ENCODE measurements around the gene LRIT3.

Gene LRIT3, protein sequence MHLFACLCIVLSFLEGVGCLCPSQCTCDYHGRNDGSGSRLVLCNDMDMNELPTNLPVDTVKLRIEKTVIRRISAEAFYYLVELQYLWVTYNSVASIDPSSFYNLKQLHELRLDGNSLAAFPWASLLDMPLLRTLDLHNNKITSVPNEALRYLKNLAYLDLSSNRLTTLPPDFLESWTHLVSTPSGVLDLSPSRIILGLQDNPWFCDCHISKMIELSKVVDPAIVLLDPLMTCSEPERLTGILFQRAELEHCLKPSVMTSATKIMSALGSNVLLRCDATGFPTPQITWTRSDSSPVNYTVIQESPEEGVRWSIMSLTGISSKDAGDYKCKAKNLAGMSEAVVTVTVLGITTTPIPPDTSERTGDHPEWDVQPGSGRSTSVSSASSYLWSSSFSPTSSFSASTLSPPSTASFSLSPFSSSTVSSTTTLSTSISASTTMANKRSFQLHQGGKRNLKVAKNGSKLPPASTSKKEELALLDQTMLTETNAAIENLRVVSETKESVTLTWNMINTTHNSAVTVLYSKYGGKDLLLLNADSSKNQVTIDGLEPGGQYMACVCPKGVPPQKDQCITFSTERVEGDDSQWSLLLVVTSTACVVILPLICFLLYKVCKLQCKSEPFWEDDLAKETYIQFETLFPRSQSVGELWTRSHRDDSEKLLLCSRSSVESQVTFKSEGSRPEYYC
- total RNA-seq: 0.25 to 0.96 (median 0.54) reads per million in 3 experiments

DNA sequence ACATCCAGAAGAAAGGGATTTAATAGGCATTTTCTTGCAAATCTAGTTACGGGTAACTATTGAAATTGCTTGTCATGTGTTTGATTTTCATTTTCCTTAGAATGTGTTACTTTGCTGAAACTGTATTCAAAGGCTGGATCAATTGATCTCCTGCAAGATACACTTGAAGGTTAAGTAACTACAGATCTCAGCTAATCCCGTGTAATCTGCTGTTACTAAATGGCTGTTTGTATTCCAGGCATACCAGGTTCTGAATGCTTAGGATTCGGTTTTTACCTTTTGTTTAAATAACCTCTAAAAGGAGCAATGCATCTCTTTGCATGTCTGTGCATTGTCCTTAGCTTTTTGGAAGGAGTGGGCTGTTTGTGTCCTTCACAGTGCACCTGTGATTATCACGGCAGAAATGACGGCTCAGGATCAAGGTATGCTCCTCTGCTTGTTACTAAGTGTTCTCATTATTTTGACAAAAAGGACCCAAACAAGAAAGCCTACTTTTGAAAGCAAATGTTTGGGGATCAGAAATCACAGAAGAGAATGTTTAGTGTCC is at the start of gene LRIT3:
Gene LRIT3 (plus strand): TSS at position 212 of the 547 bp plus-strand sequence. CDS start 95 bp downstream, at position 307.
- DNase-seq: no peak

DNA sequence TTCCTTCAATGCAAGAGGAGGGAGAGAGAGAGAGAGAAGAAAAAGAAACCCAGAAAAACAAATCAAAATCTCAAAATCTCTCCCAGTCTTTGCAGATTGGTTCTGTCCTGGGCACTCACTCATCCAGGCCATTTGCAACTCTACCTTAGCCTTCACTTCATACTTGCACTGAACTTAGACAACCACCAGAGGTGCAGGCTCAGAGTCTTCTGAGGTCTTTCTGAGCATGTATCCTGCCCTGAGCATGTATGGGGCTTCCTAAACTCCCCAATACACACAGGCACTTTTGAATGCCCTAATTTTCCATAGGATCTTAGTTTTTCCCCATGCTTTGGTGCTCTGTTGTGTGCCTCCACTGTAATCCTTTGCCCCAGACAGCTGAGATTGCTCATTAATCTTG is 49.0 kb upstream of the LRIT3 start:
- DNase-seq: no peak

DNA sequence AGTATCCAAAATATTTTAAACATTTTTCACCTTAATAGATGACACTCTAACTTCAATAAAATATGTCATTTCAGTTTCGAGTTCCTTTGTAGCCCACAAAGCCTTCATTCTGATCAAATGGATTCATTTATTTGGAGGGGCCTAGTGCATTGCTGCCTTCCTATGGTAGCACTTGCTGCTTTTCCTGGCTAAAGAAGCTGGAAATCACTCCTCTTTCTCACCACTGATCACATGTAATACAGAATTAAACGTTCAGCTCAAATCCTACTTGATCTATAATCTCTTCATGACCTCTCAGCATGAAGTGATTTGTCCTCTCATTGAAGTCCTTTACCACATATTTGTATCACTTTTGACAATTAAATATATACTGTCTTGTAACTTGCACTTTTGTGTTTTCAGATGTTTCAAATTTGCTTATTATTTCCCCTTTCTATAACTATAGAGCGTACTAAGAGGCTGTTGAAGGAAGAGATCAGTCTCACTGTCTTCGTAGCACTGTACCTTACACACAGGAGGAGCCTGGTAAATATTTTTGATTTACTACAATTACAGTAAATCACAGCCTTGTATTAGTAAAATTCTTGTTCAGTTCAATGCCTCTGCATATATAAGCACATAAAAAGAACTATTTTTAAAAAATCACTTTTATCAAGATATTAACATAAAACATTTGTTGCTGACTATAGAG is 46.7 kb upstream of the LRIT3 start:
- no peak for DNase-seq

DNA sequence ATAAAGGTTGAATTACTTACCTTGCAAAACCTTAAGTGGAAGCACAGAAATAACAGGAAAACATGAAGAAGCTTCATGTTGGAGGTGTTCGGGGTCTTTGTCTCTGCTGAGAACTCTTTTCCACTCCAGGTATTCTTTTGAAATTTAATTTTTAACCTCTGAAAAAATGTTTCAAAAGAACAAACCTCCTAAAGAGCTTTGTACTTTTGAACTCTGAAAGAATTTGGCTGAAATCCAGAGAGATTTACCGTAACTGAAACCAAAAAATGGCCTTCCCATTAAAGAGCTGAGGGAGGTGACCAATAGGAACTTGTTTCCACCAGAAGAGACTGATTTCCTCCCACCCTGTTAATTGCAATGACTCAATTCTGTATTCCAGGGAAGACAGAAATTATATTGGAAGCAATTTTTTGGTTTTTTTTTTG is 46.0 kb upstream of the LRIT3 start, which contains the start of gene CFI:
Gene CFI (minus strand): TSS at position 105 of the 425 bp plus-strand sequence. CDS start 28 bp downstream, at position 77.
- no peak for DNase-seq

DNA sequence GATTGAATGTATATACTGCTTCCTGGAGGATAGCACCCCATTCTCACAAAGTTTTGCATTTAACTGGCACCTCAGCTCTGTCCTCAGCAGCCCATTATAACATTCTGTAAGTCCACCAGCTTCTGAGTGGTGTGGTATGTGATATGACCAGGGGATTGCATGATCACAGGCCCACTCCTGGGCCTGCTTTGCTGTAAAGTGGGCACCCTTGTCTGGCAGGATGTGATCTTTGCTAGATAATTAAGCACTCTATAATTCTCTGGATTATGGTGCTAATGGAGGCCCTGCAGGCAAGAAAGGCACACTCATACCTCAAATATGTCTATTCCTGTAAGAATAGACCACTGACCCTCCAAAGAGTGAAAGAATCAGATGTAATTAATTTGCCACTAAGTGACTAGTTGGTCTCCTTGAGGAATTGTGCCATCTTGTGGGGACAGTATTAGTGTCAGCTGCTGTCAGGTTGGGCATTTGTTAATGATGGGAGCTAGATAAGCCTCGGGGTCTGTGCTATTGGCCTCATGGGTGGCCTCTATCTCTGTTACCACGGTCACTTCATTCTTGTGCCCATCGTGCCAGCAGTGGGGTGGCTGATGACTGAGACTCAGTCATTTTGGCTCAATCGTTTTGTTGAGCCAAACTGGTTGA is 43.9 kb upstream of the LRIT3 start:
- DNase-seq: peak; percentile 7

DNA sequence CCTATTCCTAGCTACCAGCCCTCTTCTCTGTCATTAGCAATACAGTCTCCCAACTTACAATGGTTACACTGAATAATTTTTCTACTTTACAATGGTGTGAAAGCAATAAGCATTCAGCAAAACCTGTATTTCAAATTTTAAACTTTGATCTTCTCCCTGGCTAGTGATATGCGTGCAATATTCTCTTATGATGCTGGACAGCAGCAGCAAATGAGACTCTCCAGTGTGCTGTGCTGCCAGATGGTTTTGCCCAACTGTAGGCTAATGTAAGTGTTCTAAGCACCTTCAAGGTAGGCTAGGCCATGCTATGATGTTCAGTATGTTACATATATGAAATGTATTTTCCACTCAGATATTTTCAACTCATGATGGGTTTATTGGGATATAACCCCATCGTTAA is 38.3 kb upstream of the LRIT3 start:
- DNase-seq: no peak

DNA sequence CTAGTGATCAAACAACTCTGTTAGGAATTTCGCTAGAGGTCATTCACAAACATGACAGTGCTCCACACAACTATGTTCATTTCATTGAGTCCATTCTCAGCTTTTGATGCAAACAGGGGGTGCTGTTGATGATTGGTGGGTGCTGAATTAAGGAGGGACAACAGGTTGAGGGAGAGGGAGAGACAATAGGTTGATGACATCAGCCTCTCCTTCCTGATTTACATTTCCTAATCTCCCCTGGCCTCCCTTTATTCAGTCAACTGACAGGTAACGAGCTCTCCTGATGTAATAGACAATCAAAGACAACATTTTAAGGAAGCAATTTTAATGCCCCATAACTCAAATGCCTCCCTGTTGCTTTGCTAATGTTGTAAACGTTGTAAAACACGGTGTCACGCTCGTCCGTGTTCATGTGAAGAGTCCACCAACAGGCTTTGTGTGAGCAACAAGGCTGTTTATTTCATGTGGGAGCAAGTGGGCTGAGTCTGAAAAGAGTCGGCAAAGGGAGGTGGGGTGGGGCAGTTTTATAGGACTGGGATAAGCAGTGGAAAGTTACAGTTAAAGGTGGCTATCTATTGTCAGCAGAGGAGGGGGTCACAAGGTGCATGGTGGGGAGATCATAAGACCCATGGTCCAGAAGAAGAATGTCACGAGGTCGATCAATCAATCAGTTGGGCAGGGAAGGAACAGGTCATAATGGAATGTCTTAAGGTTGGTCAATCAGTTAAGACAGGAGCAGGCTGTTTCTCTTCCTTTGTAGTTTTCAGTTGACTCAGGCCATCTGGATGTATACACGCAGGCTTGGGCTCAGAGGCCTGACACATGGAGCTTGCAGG is 37.1 kb upstream of the LRIT3 start:
- no peak for DNase-seq

DNA sequence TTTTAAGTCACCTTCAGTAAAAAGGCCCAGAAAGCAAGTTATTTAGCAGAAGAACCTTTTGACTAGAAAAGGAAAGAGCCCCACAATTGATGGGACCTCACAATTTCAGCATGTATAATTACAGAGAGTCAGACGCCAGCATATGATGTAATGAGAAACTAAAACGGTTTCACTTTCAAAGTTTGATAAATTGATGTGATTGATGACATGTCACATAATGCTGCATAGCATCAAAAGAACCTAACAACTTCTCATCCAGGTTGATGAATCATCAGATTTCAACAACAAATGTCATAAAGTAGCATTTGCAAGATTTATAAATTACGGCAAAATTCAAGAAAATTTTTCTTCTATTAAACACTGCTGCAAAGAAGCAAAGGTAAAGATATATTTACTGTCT is 36.2 kb upstream of the LRIT3 start:
- DNase-seq: no peak

DNA sequence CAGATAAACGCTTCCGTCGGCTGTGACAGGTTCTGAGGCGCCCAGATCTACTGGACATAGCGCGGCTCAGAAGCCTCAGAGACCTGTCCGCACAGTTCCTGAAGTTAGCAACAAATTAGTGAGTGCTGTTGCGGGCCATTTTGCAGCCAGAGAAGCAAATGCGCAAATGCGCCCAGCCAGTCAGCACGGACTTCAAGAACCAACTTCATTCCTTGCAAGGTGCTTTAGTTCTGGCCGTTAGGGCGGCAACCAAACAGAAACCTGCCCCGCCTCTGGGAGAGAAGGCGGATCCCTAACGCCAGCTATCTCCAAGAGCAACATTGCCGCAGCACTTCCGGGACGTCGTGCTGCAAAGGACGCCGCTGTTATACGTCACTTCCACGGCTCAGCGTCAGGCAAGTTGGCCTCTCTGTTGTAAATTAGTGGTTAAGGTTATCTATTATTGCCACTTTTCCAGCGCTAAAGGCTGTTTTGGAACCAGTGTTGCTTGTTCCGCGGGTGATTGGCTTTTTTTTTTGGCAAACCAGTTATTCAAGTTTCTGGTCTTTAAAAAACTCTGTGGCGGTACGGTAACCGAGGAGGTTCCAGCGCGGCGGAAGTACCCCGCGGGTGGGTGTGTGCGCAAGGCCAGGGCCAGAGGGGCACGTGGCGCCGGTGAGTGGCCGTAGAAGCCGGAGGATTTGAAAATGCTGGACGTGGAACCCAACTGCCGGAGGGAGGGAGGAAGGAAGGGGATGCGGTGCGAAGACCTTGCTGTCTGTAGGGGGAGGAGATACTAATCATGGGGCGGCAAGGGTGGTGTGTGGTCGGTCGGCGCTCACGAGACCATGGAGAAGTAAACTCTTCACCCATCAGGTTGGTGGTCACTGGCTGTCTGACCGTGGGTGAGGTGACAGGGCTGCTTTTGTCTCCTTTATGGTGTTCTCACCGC is 32.5 kb upstream of the LRIT3 start, which contains the start of gene GAR1:
Gene GAR1 (plus strand): TSS at position 612 of the 931 bp plus-strand sequence. CDS start 403 bp downstream, outside the sequence.
- DNase-seq: peak; percentile 87

DNA sequence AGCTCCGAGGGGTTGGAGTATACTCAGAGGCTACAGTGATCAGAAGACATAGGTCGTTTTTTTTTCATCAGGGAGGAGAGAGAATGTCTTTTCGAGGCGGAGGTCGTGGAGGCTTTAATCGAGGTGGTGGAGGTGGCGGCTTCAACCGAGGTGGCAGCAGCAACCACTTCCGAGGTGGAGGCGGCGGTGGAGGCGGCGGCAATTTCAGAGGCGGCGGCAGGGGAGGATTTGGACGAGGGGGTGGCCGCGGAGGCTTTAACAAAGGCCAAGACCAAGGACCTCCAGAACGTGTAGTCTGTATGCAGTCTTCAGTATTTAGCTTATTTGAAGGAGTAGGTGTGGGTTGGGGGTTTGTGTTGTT is 31.8 kb upstream of the LRIT3 start:
- peak; percentile 54 for DNase-seq

DNA sequence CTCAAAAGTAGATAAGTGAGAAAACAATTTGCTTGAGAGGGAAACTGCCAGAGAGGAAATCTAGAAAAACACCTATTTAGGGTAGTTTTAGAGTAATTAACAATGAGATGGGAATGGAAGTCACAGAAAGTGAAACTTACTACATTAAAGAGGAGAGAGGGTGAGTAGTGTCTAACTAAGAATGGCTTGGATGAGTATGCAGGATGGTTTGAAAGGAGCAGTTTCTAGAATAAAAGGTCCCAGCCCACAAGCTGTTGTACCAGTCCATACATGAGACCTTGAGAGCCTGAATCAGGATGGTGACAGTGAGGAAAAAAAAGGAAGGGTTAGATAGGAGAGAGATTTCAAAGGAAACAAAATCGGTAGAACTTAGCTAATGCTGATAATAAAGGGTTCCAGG is 31.0 kb upstream of the LRIT3 start:
- DNase-seq: no peak

DNA sequence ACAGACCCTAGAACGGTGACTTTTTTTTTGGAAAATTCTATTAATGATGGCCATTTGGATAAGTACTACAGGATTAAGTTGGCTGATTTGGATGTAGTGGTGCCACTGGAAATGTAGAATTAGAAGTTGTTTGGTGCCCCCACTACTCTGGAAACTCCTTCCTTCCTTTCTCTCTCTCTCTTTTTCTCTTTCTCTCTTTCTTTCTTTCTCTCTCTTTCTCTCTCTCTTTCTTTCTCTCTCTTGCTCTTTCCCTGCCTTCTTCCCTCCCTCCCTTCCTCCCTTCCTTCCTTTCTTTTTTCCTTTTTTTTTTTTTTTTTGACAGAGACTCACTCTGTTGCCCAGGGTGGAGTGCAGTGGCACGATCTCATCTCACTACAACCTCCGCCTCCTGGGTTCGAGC is 29.6 kb upstream of the LRIT3 start:
- DNase-seq: no peak

DNA sequence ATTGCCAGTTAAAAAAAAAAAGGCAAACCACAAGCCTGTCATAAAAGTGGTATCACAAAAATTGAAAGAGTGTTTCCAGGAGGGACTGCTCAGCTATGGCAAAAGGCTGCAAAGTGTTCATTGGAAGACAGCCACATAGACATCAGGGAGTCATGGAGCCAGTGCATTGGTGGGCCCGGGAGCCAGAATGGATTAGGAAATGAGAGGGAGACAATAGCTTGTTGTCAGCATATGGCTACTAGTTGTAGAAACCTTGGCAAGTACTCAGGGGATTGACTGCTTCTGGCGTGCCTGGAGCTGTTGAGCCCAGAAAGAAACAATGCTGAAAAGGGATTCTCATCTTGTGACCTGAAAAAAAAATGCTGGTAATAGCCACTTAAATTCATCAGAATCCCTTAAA is 27.3 kb upstream of the LRIT3 start:
- no peak for DNase-seq

DNA sequence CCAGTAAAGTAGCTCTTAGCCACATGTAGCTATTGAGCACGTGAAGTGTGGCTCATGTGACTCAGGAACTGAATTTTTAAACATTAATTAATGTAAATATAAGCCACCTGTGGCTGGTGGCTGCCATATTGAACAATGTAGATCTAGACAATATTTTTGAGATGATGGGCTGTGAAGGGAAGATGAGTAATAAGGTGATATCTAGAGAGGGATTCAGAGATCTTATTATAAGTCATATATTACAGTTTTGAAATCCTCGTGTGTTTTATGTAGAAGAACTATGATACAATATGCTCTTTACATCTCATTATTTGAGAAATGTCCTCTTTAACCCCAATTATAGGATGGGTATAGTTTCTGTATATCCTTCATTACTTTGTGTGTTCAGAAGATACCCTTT is 26.7 kb upstream of the LRIT3 start:
- no peak for DNase-seq

DNA sequence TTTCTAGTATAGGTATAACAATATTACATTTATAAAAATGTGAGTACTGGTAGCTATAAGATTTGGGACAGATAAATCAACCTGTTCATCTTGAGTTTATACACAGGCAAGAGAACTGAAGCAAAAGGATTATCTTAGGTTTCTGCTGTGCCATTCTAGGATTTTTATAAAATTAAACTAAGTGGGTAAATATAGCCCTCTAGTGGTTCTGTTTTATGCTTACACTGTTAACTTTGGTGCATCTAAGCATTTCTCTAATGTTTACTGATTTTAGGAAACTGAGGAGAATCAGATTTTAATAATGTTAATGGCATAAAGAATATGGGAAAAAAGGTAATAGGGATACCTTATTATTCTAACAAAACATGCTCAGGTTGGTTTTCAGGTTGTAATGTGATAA is 21.2 kb upstream of the LRIT3 start:
- DNase-seq: peak; percentile 18

DNA sequence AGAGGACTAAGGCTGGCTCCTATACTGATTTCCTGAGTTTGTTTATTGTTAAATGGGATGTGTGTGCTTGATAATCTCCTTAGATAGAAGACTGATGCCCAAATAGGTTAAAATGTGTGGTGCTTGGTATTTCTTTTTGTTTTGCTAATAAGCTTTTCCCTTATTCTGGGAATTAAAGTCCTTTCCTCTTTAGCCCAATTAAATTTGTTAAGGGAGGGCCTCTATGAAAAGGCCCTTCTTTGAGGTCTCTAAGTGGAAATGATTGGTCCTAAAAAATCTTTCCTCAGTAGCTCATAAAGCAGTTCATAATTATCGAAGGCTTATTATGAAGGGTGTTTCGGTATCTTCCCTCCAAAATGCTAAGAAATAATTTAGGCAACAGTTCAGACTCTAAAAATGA is 20.2 kb upstream of the LRIT3 start, which contains the start of gene RRH:
Gene RRH (plus strand): TSS at position 301 of the 400 bp plus-strand sequence. CDS start 56 bp downstream, at position 357.
- no peak for DNase-seq

DNA sequence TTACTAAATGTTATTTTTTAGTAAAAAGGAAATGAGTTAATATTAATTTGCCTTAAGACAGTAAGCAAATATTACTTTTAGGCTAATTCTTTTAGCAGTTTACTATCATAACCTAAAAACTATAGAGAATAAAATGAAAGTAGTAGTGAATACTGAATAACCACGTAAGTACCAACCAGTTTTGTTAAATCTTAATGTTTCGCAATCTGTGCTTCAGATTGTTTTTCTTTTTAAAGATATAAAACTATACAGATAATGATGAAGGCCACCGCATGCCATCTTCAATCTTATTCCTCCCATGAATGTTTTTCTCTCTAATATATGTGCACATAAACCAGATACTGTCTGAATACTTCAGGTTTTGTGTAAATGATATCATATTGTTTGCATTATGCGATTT is 14.2 kb upstream of the LRIT3 start:
- DNase-seq: no peak

DNA sequence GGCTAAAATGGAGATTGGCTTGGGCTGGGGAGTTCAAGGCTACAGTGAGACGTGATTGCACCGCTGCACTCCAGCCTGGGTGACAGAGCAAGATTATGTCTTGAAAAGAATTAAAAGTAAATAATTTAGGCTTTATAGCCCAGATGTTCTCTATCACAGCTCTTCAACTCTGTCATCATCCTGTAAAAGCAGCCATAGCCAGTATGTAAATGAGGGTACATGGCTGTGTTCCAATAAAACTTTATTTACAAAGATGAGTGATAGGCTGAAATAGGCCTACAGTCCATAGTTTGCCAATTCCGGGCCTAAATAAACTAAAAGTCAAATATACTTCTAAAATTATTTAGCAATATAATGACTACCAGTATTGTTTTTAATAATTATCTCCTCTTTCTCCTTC is 10.9 kb upstream of the LRIT3 start:
- DNase-seq: no peak

DNA sequence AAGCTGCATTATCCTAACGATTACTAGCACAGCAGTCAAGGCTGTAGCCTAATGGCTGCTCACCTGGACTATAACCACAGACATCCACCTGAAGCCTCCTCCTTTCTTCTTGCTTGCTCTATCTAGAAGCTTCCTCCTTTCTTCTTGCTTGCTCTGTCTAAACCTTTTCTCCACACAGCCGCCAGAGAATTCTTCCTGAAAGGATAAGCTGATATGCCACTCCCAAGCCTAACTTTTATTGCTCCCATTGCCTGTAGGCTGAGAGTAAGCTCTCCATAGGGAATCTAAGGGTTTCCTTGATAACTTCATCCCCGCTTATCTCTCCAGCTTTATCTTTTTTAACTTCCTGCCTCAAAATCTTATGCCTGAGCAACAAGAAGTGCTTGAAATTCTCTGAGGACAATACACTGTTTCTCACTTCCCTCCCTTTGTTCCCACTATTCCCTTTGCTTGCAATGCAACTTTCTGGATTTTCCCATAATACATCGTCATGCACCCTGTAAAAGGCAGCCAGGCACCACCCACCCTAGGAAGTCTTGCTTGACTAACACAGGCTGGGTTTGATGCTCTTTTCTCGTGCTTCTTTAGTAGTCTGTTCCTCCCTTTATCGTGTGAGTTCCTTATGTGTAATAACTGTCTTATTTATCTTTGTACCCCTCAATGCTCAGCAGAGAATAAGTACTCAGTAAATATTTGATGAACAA is 1.4 kb upstream of the LRIT3 start:
- no peak for DNase-seq

DNA sequence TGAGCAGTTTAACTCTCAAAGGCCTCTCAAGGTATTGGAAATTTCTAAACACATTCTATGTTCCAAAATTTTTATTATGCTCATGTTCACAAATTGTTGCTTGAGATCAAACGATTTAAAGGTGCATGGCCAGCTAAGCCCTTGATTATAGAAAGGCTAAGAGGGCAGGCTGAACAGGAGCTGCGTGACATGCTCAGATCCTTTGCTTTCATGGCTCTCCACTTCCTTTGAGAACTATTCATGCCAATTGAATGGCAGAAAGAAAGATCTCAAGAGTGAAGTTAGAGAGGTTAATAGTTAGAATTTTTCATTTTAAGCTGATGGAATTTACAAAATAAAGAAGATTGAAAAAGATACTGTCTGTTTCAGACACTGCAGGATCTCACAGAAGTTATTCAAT is 594 bp downstream of the LRIT3 start:
- no peak for DNase-seq
